ENCODE results near the gene PHOX2A.

DNA sequence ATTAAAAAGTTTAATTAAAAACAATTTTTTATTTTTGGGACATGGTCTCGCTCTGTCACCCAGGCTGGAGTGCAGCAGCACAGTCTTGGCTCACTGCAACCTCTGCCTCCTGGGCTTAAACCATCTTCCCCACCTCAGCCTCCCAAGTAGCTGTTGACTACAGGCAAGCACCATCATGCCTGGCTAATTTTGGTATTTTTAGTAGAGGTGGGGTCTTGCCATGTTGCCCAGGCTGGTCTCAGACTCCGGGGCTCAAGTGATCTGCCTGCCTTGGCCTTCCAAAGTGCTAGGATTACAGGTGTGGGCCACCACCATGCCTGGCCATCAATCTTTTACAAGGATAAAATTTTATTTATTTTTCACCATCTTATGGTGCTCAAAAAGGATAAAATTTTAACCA, 43.3 kb upstream of the PHOX2A start:
- no peak for TF ChIP-seq EZH2 (IDR thresholded peaks at IDR 0.05; ENCODE audit: low read length, missing control alignments)
- TF ChIP-seq, protein P1, sequence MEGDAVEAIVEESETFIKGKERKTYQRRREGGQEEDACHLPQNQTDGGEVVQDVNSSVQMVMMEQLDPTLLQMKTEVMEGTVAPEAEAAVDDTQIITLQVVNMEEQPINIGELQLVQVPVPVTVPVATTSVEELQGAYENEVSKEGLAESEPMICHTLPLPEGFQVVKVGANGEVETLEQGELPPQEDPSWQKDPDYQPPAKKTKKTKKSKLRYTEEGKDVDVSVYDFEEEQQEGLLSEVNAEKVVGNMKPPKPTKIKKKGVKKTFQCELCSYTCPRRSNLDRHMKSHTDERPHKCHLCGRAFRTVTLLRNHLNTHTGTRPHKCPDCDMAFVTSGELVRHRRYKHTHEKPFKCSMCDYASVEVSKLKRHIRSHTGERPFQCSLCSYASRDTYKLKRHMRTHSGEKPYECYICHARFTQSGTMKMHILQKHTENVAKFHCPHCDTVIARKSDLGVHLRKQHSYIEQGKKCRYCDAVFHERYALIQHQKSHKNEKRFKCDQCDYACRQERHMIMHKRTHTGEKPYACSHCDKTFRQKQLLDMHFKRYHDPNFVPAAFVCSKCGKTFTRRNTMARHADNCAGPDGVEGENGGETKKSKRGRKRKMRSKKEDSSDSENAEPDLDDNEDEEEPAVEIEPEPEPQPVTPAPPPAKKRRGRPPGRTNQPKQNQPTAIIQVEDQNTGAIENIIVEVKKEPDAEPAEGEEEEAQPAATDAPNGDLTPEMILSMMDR (conservative IDR thresholded peaks at IDR 0.05 in 1 of 2, IDR thresholded peaks at IDR 0.05 in 1 of 2; ENCODE audit: low read depth in 1 of 2, low read length in 2 of 2) = no peak
